ENCODE results near the gene PBX3.

DNA sequence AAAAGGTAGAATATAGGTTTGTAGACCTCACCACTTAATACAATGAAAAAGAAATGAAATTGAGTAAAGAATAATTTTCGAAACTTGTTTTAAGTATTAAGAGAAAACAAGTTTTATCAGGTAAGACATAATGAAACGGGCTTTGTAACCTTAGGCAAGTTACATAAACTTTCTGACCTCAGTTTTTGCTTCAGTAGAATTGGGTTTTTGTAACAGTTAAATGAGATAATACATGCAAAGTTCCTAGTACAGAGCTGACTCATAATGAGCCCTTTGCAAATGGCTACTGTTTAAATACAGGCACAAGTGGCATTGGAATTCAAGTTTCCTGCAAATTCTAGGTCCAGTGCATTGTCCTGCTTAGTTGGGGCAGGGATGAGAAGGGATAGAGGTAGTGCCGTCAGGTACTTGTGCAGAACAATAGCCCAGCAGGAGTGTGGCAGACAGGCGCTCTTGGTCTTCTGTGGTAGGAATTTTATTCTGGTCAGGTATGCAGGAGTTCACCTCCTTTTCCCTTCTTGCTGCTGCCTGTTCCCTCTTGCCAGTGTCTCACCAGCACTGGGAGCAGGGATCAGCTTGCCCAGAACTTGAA, 203.8 kb downstream of the PBX3 start:
- TF ChIP-seq POLR2A (IDR thresholded peaks at IDR 0.05), result no peak
- TF ChIP-seq, protein P1, sequence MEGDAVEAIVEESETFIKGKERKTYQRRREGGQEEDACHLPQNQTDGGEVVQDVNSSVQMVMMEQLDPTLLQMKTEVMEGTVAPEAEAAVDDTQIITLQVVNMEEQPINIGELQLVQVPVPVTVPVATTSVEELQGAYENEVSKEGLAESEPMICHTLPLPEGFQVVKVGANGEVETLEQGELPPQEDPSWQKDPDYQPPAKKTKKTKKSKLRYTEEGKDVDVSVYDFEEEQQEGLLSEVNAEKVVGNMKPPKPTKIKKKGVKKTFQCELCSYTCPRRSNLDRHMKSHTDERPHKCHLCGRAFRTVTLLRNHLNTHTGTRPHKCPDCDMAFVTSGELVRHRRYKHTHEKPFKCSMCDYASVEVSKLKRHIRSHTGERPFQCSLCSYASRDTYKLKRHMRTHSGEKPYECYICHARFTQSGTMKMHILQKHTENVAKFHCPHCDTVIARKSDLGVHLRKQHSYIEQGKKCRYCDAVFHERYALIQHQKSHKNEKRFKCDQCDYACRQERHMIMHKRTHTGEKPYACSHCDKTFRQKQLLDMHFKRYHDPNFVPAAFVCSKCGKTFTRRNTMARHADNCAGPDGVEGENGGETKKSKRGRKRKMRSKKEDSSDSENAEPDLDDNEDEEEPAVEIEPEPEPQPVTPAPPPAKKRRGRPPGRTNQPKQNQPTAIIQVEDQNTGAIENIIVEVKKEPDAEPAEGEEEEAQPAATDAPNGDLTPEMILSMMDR (IDR thresholded peaks at IDR 0.05 in 8 of 11, conservative IDR thresholded peaks at IDR 0.05 in 3 of 11), result no peak
